ENCODE results near the gene MEF2D. TPM values are rescaled to one million over a fixed set of nuclear protein-coding genes. Genes with fewer than 3 reads are reported as not detected.
A peak's percentile ranks its signal among the peaks of the same experiment; 100 is the strongest.

Gene MEF2D
- total RNA-seq, 6 experiments from 2014 or later = 13.3 to 17.1 (median 15.0) TPM

- intact Hi-C loops (cut with DNase I) = no loop called here
- no peaks in the 10 kb centered on the region for H3K27me3 ChIP-seq
- WGBS (ENCODE audit: insufficient coverage, low coverage, low lambda C conversion rate, missing lambda C conversion rate) = 36% methylated on average over 5 of the region's 11 CpGs
- TF ChIP-seq CTCF (IDR thresholded peaks at IDR 0.05) = no peak
- no peak for TF ChIP-seq POLR2A (IDR thresholded peaks at IDR 0.05)
- no peak overlapping the region for H3K4me3 ChIP-seq
- H3K27ac ChIP-seq = no peak overlapping the region
- H3K9me3 ChIP-seq = no peaks in the 10 kb centered on the region
- DNase-seq (no peak), ATAC-seq (no peak)
- H3K36me3 ChIP-seq = no peaks in the 10 kb centered on the region
- H3K4me1 ChIP-seq = peaks cover 2 to 81% (median 47%) of the 10 kb centered on the region in 4 donors
These were observed 7.4 kb downstream of the MEF2D start for GRCh38 chr1:156493154-156493631.

DNA sequence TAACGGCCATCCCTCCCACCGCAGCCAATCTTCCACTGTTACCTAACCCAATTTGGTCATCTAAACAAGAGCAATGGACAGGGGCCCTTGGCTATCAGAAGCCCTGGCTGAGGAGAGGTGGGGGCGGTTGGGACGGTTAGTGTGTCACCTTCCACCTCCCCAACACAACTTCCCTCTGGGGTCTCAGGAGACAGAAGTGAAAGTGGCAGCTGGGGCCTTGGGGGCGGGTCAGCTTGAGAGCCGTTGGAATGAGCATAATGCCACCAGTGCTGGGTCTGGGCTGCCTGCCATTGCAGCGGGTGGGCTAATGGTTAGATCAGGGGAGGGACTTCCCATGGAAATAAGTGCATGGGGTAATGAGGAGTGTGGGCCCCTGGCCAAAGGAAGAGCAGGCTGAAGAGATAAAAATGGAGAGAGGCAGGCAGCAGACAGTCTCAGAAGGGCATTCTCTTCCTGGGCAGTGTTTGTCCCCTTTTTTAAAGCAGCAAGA is 7.9 kb downstream of the MEF2D start:
- no peaks in the 10 kb centered on the region for H3K9me3 ChIP-seq
- intact Hi-C loops (cut with DNase I) = no loop called here
- H3K4me1 ChIP-seq = peaks cover 2 to 76% (median 43%) of the 10 kb centered on the region in 4 donors
- ATAC-seq = peak in 1 of 4 donors; percentile 7
- no peaks in the 10 kb centered on the region for H3K27me3 ChIP-seq
- 43% methylated on average over 5 of the region's 7 CpGs for WGBS (ENCODE audit: insufficient coverage, low coverage, low lambda C conversion rate, missing lambda C conversion rate)
- no peak overlapping the region for H3K4me3 ChIP-seq
- DNase-seq = no peak
- no peak overlapping the region for H3K27ac ChIP-seq
- no peaks in the 10 kb centered on the region for H3K36me3 ChIP-seq
- TF ChIP-seq POLR2A (IDR thresholded peaks at IDR 0.05) = no peak
- no peak for TF ChIP-seq CTCF (IDR thresholded peaks at IDR 0.05)

- Histone ChIP-seq H3K36me3 (no peaks in the 10 kb centered on the region), H3K9me3 (no peaks in the 10 kb centered on the region), H3K4me3 (no peak overlapping the region), H3K27ac (no peak overlapping the region), H3K27me3 (no peaks in the 10 kb centered on the region), H3K4me1 (peaks cover 2 to 70% (median 39%) of the 10 kb centered on the region in 4 donors)
- no peak for DNase-seq
- no peak for TF ChIP-seq POLR2A (IDR thresholded peaks at IDR 0.05)
- no peak for TF ChIP-seq CTCF (IDR thresholded peaks at IDR 0.05)
- 79% methylated on average over 6 of the region's 6 CpGs for WGBS (ENCODE audit: insufficient coverage, low coverage, low lambda C conversion rate, missing lambda C conversion rate)
- no peak for ATAC-seq
- intact Hi-C loops (cut with DNase I) = no loop called here
These were observed 8.5 kb downstream of the MEF2D start for GRCh38 chr1:156492013-156492590.

- WGBS (ENCODE audit: insufficient coverage, low coverage, low lambda C conversion rate, missing lambda C conversion rate) = 66% methylated on average over 5 of the region's 6 CpGs
- no peak for DNase-seq
- Histone ChIP-seq H3K9me3 (no peaks in the 10 kb centered on the region), H3K27me3 (no peaks in the 10 kb centered on the region), H3K27ac (peak overlapping the region in 2 of 3 donors; percentile 16 to 41), H3K4me1 (peaks cover 2 to 63% (median 34%) of the 10 kb centered on the region in 4 donors), H3K36me3 (no peaks in the 10 kb centered on the region), H3K4me3 (no peak overlapping the region)
- TF ChIP-seq POLR2A (IDR thresholded peaks at IDR 0.05) (no peak), CTCF (IDR thresholded peaks at IDR 0.05) (no peak)
- intact Hi-C loops (cut with DNase I) = no loop called here
- ATAC-seq = no peak
These were observed 9.2 kb downstream of the MEF2D start for GRCh38 chr1:156491151-156491949.

Measured in right lobe of liver (tissue), 6 donors.